ENCODE data around the gene MKI67. TPM values are rescaled to one million over a fixed set of nuclear protein-coding genes. Genes with fewer than 3 reads are reported as not detected.

The MKI67 gene
- total RNA-seq (101 and 125 TPM in 2 replicates), polyA plus RNA-seq (12.8 and 16.2 TPM in 2 replicates), polyA minus RNA-seq (20.7 and 23.3 TPM in 2 replicates), Bru-seq, nascent RNA (percentile 93 among the genes with signal in this experiment), BruChase-seq, experiment 1, labeled RNA remaining after a 6-hour chase (percentile 98 among the genes with signal in this experiment), BruChase-seq, experiment 2, labeled RNA remaining after a 2-hour chase (percentile 97 among the genes with signal in this experiment)
- polyA plus RNA-seq (2011; cell fraction: cytosol; rRNA removed): 27.8 and 31.1 TPM in 2 replicates
- 50.6 and 62.0 TPM in 2 replicates for polyA plus RNA-seq (2011; cell fraction: nucleus; rRNA removed)
- polyA plus RNA-seq (2012): 23.9 and 62.4 TPM in 2 replicates
- 82.4 TPM for polyA minus RNA-seq (2011; cell fraction: cytosol; rRNA and poly(A)+ RNA removed)
- polyA minus RNA-seq (2011; cell fraction: nucleus; rRNA and poly(A)+ RNA removed): 30.8 and 46.4 TPM in 2 replicates
- long read RNA-seq, full-length matches to known transcripts: 4 of 52 reads
- long read RNA-seq, partial matches to known transcripts: 33 of 52 reads
- long read RNA-seq, other reads (novel, unspliced or antisense): 15 of 52 reads

DNA sequence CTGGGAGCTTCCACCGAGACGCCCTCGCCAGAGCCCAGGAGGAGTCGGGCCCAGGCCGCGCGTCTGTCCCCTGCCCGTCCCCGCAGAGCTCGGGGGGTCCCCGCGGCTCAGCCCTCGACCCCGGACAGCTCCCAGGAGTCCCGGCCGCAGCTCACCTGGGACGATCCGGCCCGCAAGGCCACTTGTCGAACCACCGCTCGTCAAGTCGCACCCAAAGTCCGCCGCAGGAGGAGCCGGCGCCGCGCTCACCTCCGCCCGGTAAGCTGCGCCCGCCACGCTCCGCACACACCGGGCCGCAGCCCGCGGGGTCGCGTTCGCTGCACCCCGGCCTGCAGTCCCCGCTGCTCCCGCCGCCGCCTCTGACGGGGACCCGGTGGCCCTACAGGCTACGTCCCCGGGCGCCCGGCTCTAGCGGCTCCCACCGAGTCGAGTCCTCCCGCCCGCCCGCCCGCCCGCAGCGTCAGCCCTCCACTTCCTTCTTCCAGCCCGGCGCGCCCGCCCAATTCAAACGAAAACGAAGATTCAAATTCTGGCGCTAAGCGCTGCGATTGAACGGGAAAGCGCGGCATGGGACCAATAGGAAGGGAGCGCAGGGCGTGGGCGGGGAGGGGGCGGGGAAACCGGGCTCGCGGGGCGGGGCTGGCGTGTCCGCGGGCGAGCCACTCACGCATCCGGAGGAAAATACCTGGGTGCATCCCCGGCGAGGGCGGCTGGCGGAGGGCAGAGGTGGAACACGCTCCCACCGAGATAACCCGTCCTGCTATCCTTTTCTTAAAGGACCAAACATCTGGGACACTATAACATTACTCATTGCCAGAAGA is at the start of gene MKI67:
Gene MKI67, minus strand, starts transcription at position 480 of the 821 bp plus-strand sequence. CDS start 756 bp downstream, outside the sequence.
- no TSS peak for BruUV-seq (replicated peaks)
- DNase-seq (ENCODE audit: low read depth, low spot score) (peak; percentile 90), FAIRE-seq (peak; percentile 72)
- peak within 1 kb of the TSS; percentile 68 for H3K9ac ChIP-seq (replicated peaks; ENCODE audit: extremely low read depth, insufficient read depth, low read length)
- H3K4me3 ChIP-seq (replicated peaks in 1 of 3; ENCODE audit: insufficient read depth in 1 of 3, low read depth in 1 of 3, low read length in 3 of 3): peak within 1 kb of the TSS; percentile 84 to 96 (median 89)
- peaks cover 34% of the 10 kb centered on the region for H3K4me1 ChIP-seq (ENCODE audit: control insufficient read depth, extremely low read depth, insufficient read depth, low read length)
- peak within 1 kb of the TSS; percentile 77 for H3K4me2 ChIP-seq (ENCODE audit: insufficient read depth, low read length)
- no peaks in the 10 kb centered on the region for H3K9me3 ChIP-seq (replicated peaks; ENCODE audit: control insufficient read depth, insufficient read depth, low read length)
- H3K79me2 ChIP-seq (ENCODE audit: control insufficient read depth, insufficient read depth, low read length): peaks cover 47% of the 10 kb centered on the region
- H2AFZ ChIP-seq (ENCODE audit: low read depth, low read length): peak within 1 kb of the TSS; percentile 99
- peak within 1 kb of the TSS; percentile 57 for H3K27ac ChIP-seq (ENCODE audit: insufficient read depth, low read depth, low read length)
- H3K9me1 ChIP-seq (replicated peaks; ENCODE audit: control insufficient read depth, extremely low read depth, insufficient read depth, low read length): no peaks in the 10 kb centered on the region
- TF ChIP-seq JUN (IDR thresholded peaks at IDR 0.05; ENCODE audit: borderline replicate concordance, insufficient read depth, insufficient read length, low read depth) (no peak), POLR2AphosphoS5 (IDR thresholded peaks at IDR 0.05; ENCODE audit: insufficient read depth, low read depth, low read length) (peak; percentile 51)
- ChIA-PET POLR2A (no interaction called here), CTCF (interaction anchor here (0.7 to 1.3 kb wide), 9 partner anchors 10 to 105 kb away, joined by 3 to 4 read pairs (median 4); no protein-coding TSS in a partner anchor)
- dilution Hi-C loops (cut with MboI; ENCODE audit: extremely low pct_ligation_motif_present, low sequenced_read_pairs): no loop called here
- no peaks in the 10 kb centered on the region for H4K20me1 ChIP-seq (replicated peaks; ENCODE audit: control insufficient read depth, extremely low read depth, insufficient read depth, low read length)
- H3K36me3 ChIP-seq (ENCODE audit: control insufficient read depth in 2 of 2, extremely low read depth in 1 of 2, insufficient read depth in 2 of 2, low read length in 2 of 2): peaks cover 0 to 5% of the 10 kb centered on the region in 2 experiments
- intact Hi-C loops (cut with micrococcal nuclease): loop anchor here (1.0 to 5.0 kb wide), 2 partner anchors 24 to 114 kb away; no protein-coding TSS in a partner anchor
- H3K27me3 ChIP-seq (ENCODE audit: control insufficient read depth in 2 of 2, insufficient read depth in 2 of 2, low read length in 2 of 2): no peaks in the 10 kb centered on the region
